Peyer's patch (tissue), 4 donors: Measurements from ENCODE around the gene ANKRD44. TPM values are rescaled to one million over a fixed set of nuclear protein-coding genes. Genes with fewer than 3 reads are reported as not detected.

Source experiments
- DNase-seq, 3 donors: peaks; one replicate each; pipeline ENCODE4 v3.0.0-alpha.2; 2017 to 2019
- H3K27ac ChIP-seq, 4 donors: fragments of 200-600 bp; sonication (generic); one replicate each; pipeline ENCODE4 v1.5.1; 2016 to 2019
- H3K27me3 ChIP-seq, 2 donors: fragments of 200-600 bp; sonication (generic); one replicate each; pipeline ENCODE4 v1.5.1; 2019
- H3K36me3 ChIP-seq, 3 donors: fragments of 200-600 bp; sonication (generic); one replicate each; pipeline ENCODE4 v1.5.1; 2016 to 2019
- H3K4me1 ChIP-seq, 4 donors: fragments of 200-600 bp; sonication (generic); one replicate each; pipeline ENCODE4 v1.5.1; 2016 to 2019
- H3K4me3 ChIP-seq, 4 donors: fragments of 200-600 bp; sonication (generic); 1 replicate in 3 of 4; 2 replicates in 1 of 4; pipeline ENCODE4 v1.5.1; 2016 to 2019; ENCODE audit warnings: mild to moderate bottlenecking in 1 of 4
- H3K9me3 ChIP-seq, 4 donors: fragments of 200-600 bp; sonication (generic); one replicate each; pipeline ENCODE4 v1.5.1; 2016 to 2019; ENCODE audit warnings: mild to moderate bottlenecking in 1 of 4
- POLR2A ChIP-seq, 2 donors: fragments of 450-650 bp; IDR thresholded peaks; one replicate each; pipeline ENCODE4 v1.5.1; 2017; ENCODE audit warnings: antibody characterized with exemption in 2 of 2, mild to moderate bottlenecking in 2 of 2, moderate library complexity in 2 of 2
- total RNA-seq, 4 donors: library from RNA; depleted of rRNA; stranded (reverse); fragments of >200 nt; gene quantifications; one replicate each; pipeline ENCODE4 v1.1.0, GENCODE V29; 2016
- TF ChIP-seq, protein P1 (sequence below), 6 experiments: fragments of 450-650 bp in 4 of 6; fragments of 200-600 bp in 2 of 6; sonication (generic) in 1 of 6; IDR thresholded peaks; one replicate each; pipeline ENCODE4 v1.5.1; 2017 to 2019; ENCODE audit warnings: antibody characterized with exemption in 6 of 6, mild to moderate bottlenecking in 3 of 6, moderate library complexity in 1 of 6

Gene ANKRD44
- total RNA-seq, 4 donors from 2014 or later = 24.8 to 215 (median 32.0) TPM

DNA sequence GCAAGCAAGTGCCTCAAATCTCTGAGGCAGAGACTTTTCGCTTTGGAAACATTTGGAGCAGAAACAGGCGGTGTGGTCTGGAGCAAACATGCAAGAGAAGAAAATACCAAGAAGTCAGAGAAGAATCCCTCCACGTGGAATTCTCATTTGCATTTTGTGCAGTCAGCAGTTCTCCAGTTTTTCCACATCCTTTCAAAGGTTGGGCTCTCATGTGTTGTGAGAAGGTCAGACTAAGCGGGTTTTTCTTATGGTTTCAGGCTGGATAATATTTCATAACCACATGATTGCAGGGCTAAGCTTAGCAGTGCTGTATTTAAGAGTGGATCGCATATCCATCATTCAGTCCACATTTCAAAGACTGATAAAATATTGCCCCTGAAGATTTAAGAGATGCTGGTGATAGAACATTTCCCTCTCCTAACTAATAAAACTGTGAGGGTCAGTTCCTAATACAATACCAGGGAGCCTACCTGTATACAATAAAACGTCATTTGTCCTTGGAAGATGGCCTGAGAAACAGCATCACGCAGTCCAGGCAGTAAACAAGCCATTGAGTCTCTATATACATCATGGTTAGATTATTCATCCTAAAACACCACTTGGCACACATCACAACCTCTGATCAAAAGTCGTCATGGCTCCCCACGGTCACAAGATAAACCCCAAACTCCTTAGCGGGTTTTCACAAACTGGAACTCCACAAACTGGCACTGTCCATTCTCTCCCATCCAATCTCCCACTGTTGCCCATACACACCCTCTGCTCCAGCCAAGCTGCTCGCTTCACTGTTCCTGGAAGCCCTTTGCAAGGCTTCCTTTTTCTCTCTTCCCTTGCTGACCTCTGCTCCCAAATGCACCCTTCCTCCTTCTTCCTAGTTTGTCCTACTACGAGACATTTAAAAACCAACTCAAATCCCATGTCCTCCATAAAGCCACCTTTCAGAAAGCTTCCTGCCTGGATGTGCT is 31.5 kb downstream of the ANKRD44 start:
- TF ChIP-seq POLR2A (IDR thresholded peaks at IDR 0.05) = no peak
- TF ChIP-seq, protein P1, sequence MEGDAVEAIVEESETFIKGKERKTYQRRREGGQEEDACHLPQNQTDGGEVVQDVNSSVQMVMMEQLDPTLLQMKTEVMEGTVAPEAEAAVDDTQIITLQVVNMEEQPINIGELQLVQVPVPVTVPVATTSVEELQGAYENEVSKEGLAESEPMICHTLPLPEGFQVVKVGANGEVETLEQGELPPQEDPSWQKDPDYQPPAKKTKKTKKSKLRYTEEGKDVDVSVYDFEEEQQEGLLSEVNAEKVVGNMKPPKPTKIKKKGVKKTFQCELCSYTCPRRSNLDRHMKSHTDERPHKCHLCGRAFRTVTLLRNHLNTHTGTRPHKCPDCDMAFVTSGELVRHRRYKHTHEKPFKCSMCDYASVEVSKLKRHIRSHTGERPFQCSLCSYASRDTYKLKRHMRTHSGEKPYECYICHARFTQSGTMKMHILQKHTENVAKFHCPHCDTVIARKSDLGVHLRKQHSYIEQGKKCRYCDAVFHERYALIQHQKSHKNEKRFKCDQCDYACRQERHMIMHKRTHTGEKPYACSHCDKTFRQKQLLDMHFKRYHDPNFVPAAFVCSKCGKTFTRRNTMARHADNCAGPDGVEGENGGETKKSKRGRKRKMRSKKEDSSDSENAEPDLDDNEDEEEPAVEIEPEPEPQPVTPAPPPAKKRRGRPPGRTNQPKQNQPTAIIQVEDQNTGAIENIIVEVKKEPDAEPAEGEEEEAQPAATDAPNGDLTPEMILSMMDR (IDR thresholded peaks at IDR 0.05) = no peak
- Histone ChIP-seq H3K27ac (peak overlapping the region in 1 of 4 donors; percentile 28), H3K36me3 (no peaks in the 10 kb centered on the region), H3K27me3 (no peaks in the 10 kb centered on the region), H3K4me1 (peaks cover 0 to 5% (median 2%) of the 10 kb centered on the region in 4 donors), H3K4me3 (no peak overlapping the region), H3K9me3 (no peaks in the 10 kb centered on the region)
- no peak for DNase-seq

DNA sequence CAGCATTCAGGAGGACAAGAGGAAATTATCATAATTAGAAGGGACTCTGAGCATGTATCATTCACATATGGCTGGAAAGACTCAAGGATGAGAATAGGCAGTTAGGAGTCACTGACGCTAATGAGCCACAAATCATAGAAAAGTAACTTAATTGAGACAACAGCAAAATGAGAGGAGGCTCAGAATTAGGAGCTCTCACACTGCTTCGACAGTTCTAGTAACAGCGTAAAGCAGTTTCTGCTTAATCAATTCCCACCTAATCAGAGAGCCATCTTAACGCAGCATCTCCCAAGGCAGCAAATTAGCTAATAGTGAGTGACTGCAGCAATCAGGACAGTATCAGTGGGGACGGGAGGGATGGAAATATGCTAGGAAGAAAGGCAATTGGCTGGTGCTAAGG is 32.8 kb downstream of the ANKRD44 start:
- DNase-seq = no peak
- Histone ChIP-seq H3K4me3 (no peak overlapping the region), H3K27ac (no peak overlapping the region), H3K36me3 (no peaks in the 10 kb centered on the region), H3K4me1 (peaks cover 0 to 5% (median 2%) of the 10 kb centered on the region in 4 donors), H3K27me3 (no peaks in the 10 kb centered on the region), H3K9me3 (no peaks in the 10 kb centered on the region)
- no peak for TF ChIP-seq POLR2A (IDR thresholded peaks at IDR 0.05)
- TF ChIP-seq, protein P1 (IDR thresholded peaks at IDR 0.05) = no peak

DNA sequence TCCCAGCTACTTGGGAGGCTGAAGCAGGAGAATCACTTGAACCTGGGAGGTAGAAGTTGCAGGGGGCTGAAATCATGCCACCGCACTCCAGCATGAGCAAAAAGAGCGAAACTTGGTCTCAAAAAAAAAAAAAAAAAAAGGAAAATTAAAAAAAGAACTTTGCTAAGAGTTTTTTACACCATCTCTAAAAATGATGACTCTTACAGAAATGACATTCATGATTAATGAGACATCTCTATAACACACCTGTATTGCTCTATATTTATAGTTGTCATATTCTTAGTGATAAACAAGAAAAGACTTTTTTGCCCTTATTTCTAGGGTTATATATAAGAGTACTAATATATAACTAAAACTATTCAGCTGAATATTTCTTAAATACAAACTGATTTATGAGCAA is 34.4 kb downstream of the ANKRD44 start:
- Histone ChIP-seq H3K27me3 (no peaks in the 10 kb centered on the region), H3K27ac (no peak overlapping the region), H3K4me3 (no peak overlapping the region), H3K36me3 (no peaks in the 10 kb centered on the region), H3K4me1 (peaks cover 0 to 5% (median 2%) of the 10 kb centered on the region in 4 donors), H3K9me3 (no peaks in the 10 kb centered on the region)
- no peak for TF ChIP-seq POLR2A (IDR thresholded peaks at IDR 0.05)
- TF ChIP-seq, protein P1 (IDR thresholded peaks at IDR 0.05) = no peak
- no peak for DNase-seq

DNA sequence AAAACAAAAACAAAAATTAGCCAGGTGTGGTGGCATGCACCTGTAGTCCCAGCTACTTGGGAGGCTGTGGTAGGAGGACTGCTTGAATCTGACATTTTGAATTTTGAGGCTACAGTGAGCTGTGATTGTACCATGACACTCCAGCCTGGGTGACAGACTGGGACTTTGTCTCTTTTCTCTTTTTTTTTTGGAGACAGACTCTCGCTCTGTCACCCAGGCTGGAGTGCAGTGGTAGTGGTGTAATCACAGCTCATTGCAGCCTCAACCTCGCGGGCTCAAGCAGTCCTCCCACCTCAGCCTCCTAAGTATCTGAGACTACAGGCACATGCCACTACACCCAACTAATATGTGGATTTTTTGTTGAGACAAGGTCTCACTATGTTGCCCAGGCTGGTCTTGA is 35.6 kb downstream of the ANKRD44 start:
- H3K27ac ChIP-seq = no peak overlapping the region
- DNase-seq = no peak
- no peak for TF ChIP-seq POLR2A (IDR thresholded peaks at IDR 0.05)
- TF ChIP-seq, protein P1 (IDR thresholded peaks at IDR 0.05) = no peak
- no peak overlapping the region for H3K4me3 ChIP-seq
- no peaks in the 10 kb centered on the region for H3K27me3 ChIP-seq
- H3K4me1 ChIP-seq = peaks cover 0 to 14% (median 7%) of the 10 kb centered on the region in 4 donors
- H3K9me3 ChIP-seq = no peaks in the 10 kb centered on the region
- no peaks in the 10 kb centered on the region for H3K36me3 ChIP-seq

DNA sequence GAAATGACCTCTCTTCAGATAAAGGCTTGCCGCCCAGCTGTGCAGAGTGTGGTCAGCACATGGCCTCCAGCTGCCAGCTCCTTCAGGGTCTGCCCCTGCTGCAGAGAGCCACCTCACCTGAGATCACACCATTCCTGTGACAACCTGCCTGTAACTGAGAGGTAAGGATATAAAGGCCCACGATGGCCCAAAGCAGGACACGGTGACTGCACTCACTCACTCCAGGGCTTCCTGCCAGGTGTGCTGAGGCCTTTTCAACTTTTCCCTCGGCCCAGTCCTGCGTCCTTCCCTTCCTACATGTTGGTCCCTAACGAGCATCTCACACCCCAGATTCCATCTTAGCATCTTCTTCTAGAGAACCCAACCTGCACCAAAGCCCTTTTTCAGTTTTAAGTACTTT is 36.2 kb downstream of the ANKRD44 start:
- no peaks in the 10 kb centered on the region for H3K9me3 ChIP-seq
- no peak for DNase-seq
- H3K27me3 ChIP-seq = no peaks in the 10 kb centered on the region
- TF ChIP-seq POLR2A (IDR thresholded peaks at IDR 0.05) = no peak
- TF ChIP-seq, protein P1 (IDR thresholded peaks at IDR 0.05) = no peak
- H3K27ac ChIP-seq = peak overlapping the region in 1 of 4 donors; percentile 14
- H3K4me3 ChIP-seq = no peak overlapping the region
- H3K36me3 ChIP-seq = no peaks in the 10 kb centered on the region
- peaks cover 0 to 16% (median 11%) of the 10 kb centered on the region in 4 donors for H3K4me1 ChIP-seq
